Fibroblast of skin of left biceps (primary cell): ENCODE results near the gene NCKAP1.
"Not testable (repeated sequence)": the region's sequence is repeated elsewhere in the genome, so short reads cannot be mapped to it uniquely, and the experiment has no call there.

ENCODE experiments used
- DNase-seq, 2 experiments: peaks; one replicate each; pipeline ENCODE4 v3.0.0-alpha.2; 2013; ENCODE audit warnings: low read depth in 2 of 2

The NCKAP1 gene

DNA sequence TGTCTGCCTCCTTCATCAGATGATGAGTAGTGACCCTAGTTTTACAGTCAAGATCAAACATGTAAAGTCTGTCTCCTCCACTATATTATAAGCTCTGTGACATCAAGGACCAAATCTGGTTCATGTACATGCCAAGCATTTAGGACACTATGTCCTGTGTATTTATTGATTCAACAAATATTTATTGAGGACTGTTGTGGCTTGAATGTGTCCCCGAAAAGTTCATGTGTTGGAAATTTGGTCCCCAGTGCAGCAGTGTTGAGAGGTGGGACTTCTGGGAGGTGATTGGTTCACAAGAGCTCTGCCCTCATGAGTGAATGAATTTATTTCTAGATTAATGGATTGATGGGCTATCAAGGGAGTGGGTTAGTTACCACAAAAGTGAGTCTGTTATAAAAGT, 125.2 kb downstream of the NCKAP1 start:
- DNase-seq: no peak

GRCh38 chr2:182912518-182912915, 125.7 kb downstream of the NCKAP1 start:
- no peak for DNase-seq

DNA sequence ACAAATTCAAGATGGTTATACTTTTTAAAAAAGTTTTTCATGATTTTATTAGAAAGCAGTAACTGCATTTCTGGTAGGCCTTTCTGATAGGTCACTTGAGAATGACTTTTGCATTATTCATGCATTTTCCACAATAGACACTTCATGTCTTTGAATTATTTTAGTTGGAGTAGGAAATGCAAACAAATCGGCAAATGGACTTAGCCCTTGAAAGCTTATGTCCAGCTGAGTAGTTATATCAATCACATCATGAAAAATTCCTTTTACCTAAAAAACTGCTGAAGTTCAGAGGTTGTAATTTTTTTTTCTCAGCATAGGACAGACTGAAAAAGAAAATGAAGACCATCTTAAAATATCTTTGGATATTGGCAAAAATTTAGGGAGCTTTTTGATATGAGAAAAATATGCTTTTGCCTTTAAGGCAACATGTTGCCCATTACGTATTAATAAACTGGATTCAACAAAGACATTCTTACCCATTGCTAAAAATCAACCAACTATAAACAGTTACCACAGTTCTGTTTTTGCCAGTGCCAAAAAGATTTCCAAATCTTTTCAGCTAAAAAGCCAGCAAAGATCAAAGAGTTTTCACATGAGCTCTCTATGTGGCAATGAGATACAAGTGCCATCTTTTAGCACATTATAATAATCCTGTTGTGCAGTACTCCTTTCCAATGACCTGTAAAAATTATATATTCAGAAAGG, 126.3 kb downstream of the NCKAP1 start:
- DNase-seq: no peak

GRCh38 chr2:182910965-182911364, 127.3 kb downstream of the NCKAP1 start:
- no peak for DNase-seq

DNA sequence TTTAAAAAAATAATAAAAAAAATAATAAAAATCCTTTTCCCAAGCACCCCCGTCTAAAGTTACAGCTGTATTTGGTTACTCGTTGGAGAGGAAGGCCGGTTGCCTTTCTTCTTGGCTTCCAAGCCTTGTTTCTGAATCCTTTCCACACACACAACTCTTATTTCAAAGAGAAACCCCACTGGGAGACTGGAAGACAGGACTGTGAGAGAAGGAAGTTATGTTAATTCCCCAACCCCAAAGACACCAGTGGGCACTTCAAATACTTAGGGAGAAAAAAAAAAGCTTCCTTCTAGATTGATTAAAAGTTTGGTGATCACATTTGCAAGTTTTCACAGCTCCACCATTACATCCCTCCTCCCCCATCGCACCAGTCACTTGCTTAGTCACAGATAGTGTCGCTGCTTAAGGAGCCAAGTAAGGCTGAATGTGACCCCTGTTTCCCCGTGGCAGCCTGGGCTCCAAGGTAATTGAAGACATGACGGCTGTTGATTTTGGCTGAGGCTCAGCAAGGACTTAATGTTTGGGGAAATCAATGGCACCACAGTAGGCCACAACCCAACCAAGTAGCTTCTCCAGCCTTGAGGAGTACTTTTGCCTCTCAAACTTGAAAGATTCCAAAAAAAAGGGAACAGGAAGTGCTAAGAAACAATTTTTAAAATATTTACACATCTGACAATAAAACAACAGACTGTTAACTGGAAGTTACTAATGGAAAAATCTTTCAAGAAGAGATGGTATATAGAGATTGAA, 131.0 kb downstream of the NCKAP1 start:
- no peak for DNase-seq

DNA sequence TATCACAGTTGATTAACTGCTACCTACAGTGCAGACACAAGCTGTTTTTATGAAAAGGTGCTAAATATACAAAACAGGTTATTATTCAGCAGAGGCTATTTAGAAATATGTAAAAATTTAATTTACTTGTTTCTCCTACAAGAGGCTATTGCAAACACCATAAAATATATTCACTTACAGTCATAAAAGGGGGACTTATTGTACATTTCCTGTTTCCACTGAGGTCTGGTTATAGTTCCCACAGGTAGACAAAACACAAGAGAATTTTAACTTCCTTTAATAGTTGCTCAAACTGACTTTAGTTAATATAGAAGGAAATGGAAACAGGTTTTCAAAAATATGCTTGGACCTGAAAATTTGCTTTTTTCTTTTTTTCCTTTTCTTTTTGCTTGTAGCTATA, 131.8 kb downstream of the NCKAP1 start:
- DNase-seq: no peak

DNA sequence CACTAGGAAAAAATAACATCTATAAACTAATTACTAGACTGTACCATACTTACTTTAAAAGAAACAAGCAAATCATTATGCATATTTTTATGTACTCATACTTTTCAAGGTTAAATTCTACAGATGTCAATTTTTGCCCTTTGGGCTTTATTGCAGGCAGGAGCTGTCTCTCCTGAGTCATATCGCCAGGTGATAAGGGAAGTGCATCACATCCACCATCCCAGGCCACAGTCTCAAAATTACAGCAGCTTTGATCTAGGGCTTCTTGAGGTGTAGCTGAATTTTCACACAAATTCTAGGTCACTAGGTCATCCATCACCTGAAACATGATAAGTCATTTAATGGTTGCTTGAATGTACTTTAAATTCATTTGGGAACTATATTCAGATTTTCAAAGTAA, 133.4 kb downstream of the NCKAP1 start:
- DNase-seq: no peak

GRCh38 chr2:182903566-182903965, 134.7 kb downstream of the NCKAP1 start:
- no peak for DNase-seq

DNA sequence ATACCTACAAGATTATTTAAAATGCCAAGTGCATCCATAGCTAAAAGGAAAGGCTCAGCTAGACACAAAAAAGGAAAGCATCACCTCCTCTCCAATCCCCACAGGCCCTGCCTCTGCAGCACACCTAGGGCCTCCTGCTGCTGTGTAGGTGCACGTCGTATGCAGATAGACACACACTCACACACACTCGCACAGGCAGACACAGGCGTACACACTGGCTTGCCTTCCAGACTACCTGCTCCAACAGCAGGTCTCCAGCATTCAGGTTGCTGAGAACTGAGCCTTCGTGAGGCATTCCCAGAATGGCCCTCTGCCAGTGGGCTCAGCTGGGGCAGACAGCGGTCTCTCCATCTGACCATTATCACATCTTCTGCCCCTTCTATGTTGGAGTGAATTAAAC, 136.5 kb downstream of the NCKAP1 start:
- no peak for DNase-seq

DNA sequence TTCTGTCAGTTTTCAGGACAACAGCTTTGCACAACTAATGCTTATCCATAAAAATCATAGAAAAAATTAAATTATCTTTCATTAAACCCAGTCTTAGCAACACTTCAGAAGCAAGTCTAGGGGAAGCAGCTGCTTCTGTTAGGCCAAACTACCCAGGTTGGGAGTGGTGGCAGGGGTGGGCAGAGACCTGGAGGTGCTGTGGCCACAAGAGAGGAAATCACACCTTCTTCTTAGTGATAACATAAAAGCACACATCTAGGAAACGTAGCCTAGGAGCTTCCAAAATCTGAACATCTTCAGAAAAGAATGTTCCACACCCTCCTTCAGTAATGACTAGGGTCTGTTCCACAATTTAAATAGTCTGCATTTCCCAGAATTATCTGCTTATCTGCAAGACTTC, 139.5 kb downstream of the NCKAP1 start:
- DNase-seq: no peak

GRCh38 chr2:182897137-182897536, 141.1 kb downstream of the NCKAP1 start:
- DNase-seq: peak in 1 of 2 experiments; percentile 23

- no peak for DNase-seq
Observed at GRCh38 chr2:182895798-182896197, 142.5 kb downstream of the NCKAP1 start.

DNA sequence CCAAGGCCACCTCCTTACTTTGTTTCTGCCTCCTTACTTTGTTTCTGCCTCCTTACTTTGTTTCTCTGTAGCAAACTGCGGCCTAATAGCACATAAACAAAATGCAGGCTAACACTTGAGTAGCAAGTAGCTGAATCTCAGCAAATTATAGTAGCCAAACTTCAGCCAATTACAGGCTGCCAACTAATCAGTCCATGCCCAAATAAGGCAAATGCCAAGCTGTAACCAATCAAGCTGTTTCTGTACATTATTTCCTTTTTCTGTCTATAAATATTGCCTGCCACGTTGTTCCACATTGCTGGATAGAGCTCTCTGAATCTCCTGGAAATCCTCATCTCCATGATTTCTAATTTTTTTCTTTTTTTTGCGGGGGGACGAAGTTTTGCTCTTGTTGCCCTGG, 143.1 kb downstream of the NCKAP1 start:
- DNase-seq: no peak

GRCh38 chr2:182894174-182894573, 144.1 kb downstream of the NCKAP1 start:
- DNase-seq: no peak

DNA sequence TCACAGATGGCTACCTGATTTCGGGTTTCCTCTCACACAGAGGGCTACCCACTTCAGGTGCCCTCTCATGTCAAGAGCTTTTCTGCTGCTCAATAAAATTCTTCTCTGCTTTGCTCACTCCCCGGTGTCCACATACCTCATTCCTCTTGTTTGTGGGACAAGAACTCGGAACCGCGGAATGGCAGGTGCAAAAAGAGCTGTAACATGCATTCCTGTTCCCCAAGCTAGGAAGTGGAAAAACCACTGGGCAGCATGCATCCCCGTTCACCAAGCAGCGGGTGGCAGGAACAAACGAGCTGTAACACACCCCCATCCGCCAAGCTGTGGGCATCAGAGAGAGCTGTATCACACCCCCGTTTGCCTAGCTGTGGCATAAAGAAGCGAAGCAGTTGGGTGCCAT, 144.6 kb downstream of the NCKAP1 start:
- no peak for DNase-seq

DNA sequence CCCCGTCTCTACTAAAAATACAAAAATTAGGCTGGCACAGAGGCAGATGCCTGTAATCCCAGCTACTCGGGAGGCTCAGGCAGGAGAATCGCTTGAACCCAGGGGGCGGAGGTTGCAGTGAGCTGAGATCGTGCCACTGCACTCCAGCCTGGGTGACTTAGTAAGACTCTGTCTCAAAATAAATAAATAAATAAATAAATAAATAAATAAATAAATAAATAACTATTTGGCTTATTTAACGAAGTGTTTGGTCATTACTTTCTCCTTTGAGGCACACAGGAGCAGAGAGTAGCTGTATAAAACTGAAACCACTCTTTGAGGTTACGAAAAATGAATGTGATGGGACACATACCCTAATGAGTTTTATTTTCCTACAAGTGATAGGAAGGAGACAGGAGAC, 145.2 kb downstream of the NCKAP1 start:
- DNase-seq: not testable (repeated sequence)

- no peak for DNase-seq
Observed at GRCh38 chr2:182891611-182892010, 146.6 kb downstream of the NCKAP1 start.

GRCh38 chr2:182890773-182891378, 147.4 kb downstream of the NCKAP1 start:
- no peak for DNase-seq

GRCh38 chr2:182890305-182890704, 148.0 kb downstream of the NCKAP1 start:
- DNase-seq: peak in 1 of 2 experiments; percentile 14

GRCh38 chr2:182887753-182888415, 150.4 kb downstream of the NCKAP1 start:
- no peak for DNase-seq

GRCh38 chr2:182887093-182887492, 151.2 kb downstream of the NCKAP1 start:
- DNase-seq: no peak

- DNase-seq: no peak
Observed at GRCh38 chr2:182885771-182886170, 152.5 kb downstream of the NCKAP1 start.
